A673 (cell line): ENCODE measurements around the gene SPRED2. TPM values are rescaled to one million over a fixed set of nuclear protein-coding genes. Genes with fewer than 3 reads are reported as not detected.

ENCODE experiments used
- BruUV-seq: library from RNA; stranded (reverse); fragments of 400-500 nt; replicated peaks from 2 replicates; lab custom pipeline; 2021; lab: Mats Ljungman, UMichigan
- CTCF ChIA-PET: fragments of 300-600 bp; sonication (Branson Sonifier 250); formaldehyde crosslinking; loops from one replicate; lab custom pipeline; 2022; ENCODE audit warnings: antibody characterized with exemption; lab: Charles Lee
- POLR2A ChIA-PET: fragments of 300-600 bp; sonication (Branson Sonifier 250); formaldehyde crosslinking; loops from one replicate; lab custom pipeline; 2022; ENCODE audit warnings: antibody characterized with exemption; ENCODE audit not compliant: low non-redundant PET; lab: Charles Lee
- DNase-seq: peaks from one replicate; pipeline ENCODE4 v3.0.0-alpha.2; 2015; ENCODE audit warnings: low spot score
- H3K27ac ChIP-seq: fragments of 200-600 bp; sonication (generic); 2 replicates; pipeline ENCODE4 v1.5.1; 2016; ENCODE audit warnings: mixed run types, low read depth, mild to moderate bottlenecking, mixed read lengths, antibody characterized with exemption, low read length; ENCODE audit not compliant: poor library complexity, severe bottlenecking
- H3K27me3 ChIP-seq: fragments of 200-600 bp; sonication (generic); replicated peaks from 2 replicates; pipeline ENCODE4 v1.6.1; 2017; ENCODE audit warnings: mixed run types, low read depth, mild to moderate bottlenecking, mixed read lengths, antibody characterized with exemption, low read length; ENCODE audit not compliant: insufficient read depth, poor library complexity
- H3K36me3 ChIP-seq: fragments of 200-600 bp; sonication (generic); 2 replicates; pipeline ENCODE4 v1.6.1; 2016; ENCODE audit warnings: mixed run types, mild to moderate bottlenecking, mixed read lengths, antibody characterized with exemption, low read length; ENCODE audit not compliant: insufficient read depth, poor library complexity, severe bottlenecking
- H3K4me1 ChIP-seq: fragments of 200-600 bp; sonication (generic); 2 replicates; pipeline ENCODE4 v1.6.1; 2017; ENCODE audit warnings: mixed run types, mild to moderate bottlenecking, mixed read lengths, antibody characterized with exemption, low read length; ENCODE audit not compliant: insufficient read depth, poor library complexity, severe bottlenecking
- H3K4me3 ChIP-seq: fragments of 200-600 bp; sonication (generic); 2 replicates; pipeline ENCODE4 v1.5.1; 2016; ENCODE audit warnings: low read depth, mixed run types, mild to moderate bottlenecking, mixed read lengths, low read length; ENCODE audit not compliant: poor library complexity, severe bottlenecking
- H3K9me3 ChIP-seq: fragments of 200-600 bp; sonication (generic); 2 replicates; pipeline ENCODE4 v1.6.1; 2016; ENCODE audit warnings: mixed run types, low read depth, mild to moderate bottlenecking, mixed read lengths, antibody characterized with exemption, low read length; ENCODE audit not compliant: poor library complexity, severe bottlenecking
- EZH2 ChIP-seq: fragments of 200-600 bp; sonication (generic); IDR thresholded peaks from 2 replicates; pipeline ENCODE4 v1.6.1; 2017; ENCODE audit warnings: borderline replicate concordance, low read depth, mild to moderate bottlenecking, mixed read lengths, antibody characterized with exemption, low read length; ENCODE audit not compliant: poor library complexity, severe bottlenecking
- intact Hi-C: fragments of 100-400 bp; cut with micrococcal nuclease; formaldehyde crosslinking; loops from one replicate; pipeline ENCODE4 v1.10.0; 2022; ENCODE audit not compliant: unreplicated experiment
- total RNA-seq: library from RNA; stranded (reverse); gene quantifications from 2 replicates; pipeline ENCODE4 v1.2.3, GENCODE V29; 2021
- TF ChIP-seq, protein P1 (sequence below): fragments of 300-800, 200-600 bp; sonication (generic); conservative IDR thresholded peaks from 2 replicates; pipeline ENCODE4 v1.5.1; 2017; ENCODE audit warnings: low read depth, mild to moderate bottlenecking, antibody characterized with exemption, low read length, moderate library complexity, mixed read lengths

The SPRED2 gene
- total RNA-seq, 1 experiment from 2014 or later: 79.4 TPM

DNA sequence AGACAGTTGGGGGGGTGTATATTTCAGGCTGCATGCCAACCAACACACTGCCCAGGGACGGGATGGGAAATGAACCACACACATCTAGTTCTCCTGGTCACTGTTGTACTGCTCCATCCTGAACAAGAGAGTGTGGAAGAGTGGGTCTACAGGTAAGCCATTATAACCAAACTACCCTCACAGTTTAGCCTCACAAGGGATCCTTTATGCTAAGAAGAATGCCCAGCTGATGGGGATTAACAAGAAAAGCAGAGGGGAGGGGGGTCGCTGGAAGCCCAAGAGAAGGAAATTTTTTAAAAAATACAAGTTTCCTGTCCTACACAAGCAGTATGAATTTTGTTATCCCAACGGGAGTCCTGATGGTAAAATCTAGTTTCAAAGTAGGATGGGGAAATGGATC is 16.1 kb downstream of the SPRED2 start:
- intact Hi-C loops: no loop called here
- no peaks in the 10 kb centered on the region for H3K27me3 ChIP-seq
- no peak for DNase-seq
- H3K9me3 ChIP-seq: no peaks in the 10 kb centered on the region
- peaks cover 30% of the 10 kb centered on the region for H3K4me1 ChIP-seq
- no peak overlapping the region for H3K27ac ChIP-seq
- H3K36me3 ChIP-seq: no peaks in the 10 kb centered on the region
- BruUV-seq: no TSS peak
- POLR2A ChIA-PET: no interaction called here
- H3K4me3 ChIP-seq: no peak overlapping the region
- CTCF ChIA-PET: no interaction called here
- TF ChIP-seq EZH2: no peak
- TF ChIP-seq, protein P1, sequence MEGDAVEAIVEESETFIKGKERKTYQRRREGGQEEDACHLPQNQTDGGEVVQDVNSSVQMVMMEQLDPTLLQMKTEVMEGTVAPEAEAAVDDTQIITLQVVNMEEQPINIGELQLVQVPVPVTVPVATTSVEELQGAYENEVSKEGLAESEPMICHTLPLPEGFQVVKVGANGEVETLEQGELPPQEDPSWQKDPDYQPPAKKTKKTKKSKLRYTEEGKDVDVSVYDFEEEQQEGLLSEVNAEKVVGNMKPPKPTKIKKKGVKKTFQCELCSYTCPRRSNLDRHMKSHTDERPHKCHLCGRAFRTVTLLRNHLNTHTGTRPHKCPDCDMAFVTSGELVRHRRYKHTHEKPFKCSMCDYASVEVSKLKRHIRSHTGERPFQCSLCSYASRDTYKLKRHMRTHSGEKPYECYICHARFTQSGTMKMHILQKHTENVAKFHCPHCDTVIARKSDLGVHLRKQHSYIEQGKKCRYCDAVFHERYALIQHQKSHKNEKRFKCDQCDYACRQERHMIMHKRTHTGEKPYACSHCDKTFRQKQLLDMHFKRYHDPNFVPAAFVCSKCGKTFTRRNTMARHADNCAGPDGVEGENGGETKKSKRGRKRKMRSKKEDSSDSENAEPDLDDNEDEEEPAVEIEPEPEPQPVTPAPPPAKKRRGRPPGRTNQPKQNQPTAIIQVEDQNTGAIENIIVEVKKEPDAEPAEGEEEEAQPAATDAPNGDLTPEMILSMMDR: no peak

- intact Hi-C loops: no loop called here
Measured at GRCh38 chr2:65415091-65415490, 17.3 kb downstream of the SPRED2 start.

GRCh38 chr2:65413610-65414009 is 18.8 kb downstream of the SPRED2 start:
- H3K27me3 ChIP-seq: no peaks in the 10 kb centered on the region
- ChIA-PET POLR2A (no interaction called here), CTCF (no interaction called here)
- H3K27ac ChIP-seq: no peak overlapping the region
- no peaks in the 10 kb centered on the region for H3K9me3 ChIP-seq
- TF ChIP-seq, protein P1: no peak
- TF ChIP-seq EZH2: no peak
- intact Hi-C loops: no loop called here
- no peak for DNase-seq
- H3K4me3 ChIP-seq: no peak overlapping the region
- BruUV-seq: no TSS peak
- H3K36me3 ChIP-seq: no peaks in the 10 kb centered on the region
- H3K4me1 ChIP-seq: peaks cover 18% of the 10 kb centered on the region

More at GRCh38 chr2:65415091-65415490, 17.3 kb downstream of the SPRED2 start:
- Histone ChIP-seq H3K4me1 (peaks cover 19% of the 10 kb centered on the region), H3K27ac (no peak overlapping the region), H3K27me3 (no peaks in the 10 kb centered on the region), H3K36me3 (no peaks in the 10 kb centered on the region), H3K4me3 (no peak overlapping the region), H3K9me3 (no peaks in the 10 kb centered on the region)
- ChIA-PET POLR2A (interaction anchor here (0.7 kb wide), 1 partner anchor 21 kb away, joined by 7 read pairs; no protein-coding TSS in a partner anchor), CTCF (interaction anchor here (0.6 to 0.7 kb wide), 2 partner anchors 8 to 37 kb away, joined by 3 read pairs; no protein-coding TSS in a partner anchor)
- BruUV-seq: no TSS peak
- DNase-seq: no peak
- TF ChIP-seq, protein P1: no peak
- TF ChIP-seq EZH2: no peak
